Measurements from ENCODE around the gene LRRTM4.

GRCh38 chr2:77179297-77179696 lies 342.9 kb downstream of the LRRTM4 start:
- TF ChIP-seq CTCF (IDR thresholded peaks at IDR 0.05; ENCODE audit: low read length), result no peak
- TF ChIP-seq EZH2 (IDR thresholded peaks at IDR 0.05; ENCODE audit: borderline replicate concordance, low read length), result no peak

Data from OCI-LY1 (cell line).